GM23338 (cell line): Measurements from ENCODE around the gene NELFE.

ENCODE experiments used
- CREB1 ChIP-seq: fragments of 250-450 bp; sonication (Bioruptor Pico); IDR thresholded peaks from 2 replicates; pipeline ENCODE4 v1.5.0; 2020; ENCODE audit warnings: low read depth, mild to moderate bottlenecking, moderate library complexity
- EZH2 ChIP-seq: fragments of 200-600 bp; sonication (generic); IDR thresholded peaks from one replicate; pipeline ENCODE4 v1.8.0; 2017; ENCODE audit warnings: antibody characterized with exemption, mild to moderate bottlenecking, low read depth; ENCODE audit not compliant: unreplicated experiment
- EZH2phosphoT487 ChIP-seq: fragments of 200-600 bp; sonication (generic); IDR thresholded peaks from one replicate; pipeline ENCODE4 v1.8.1; 2018; ENCODE audit warnings: antibody characterized with exemption; ENCODE audit not compliant: unreplicated experiment
- JUNB ChIP-seq: IDR thresholded peaks from one replicate; pipeline ENCODE4 v1.6.1; 2016; ENCODE audit warnings: antibody characterized with exemption; ENCODE audit not compliant: unreplicated experiment
- NANOG ChIP-seq: IDR thresholded peaks from 2 replicates; pipeline ENCODE4 v1.6.1; 2016; ENCODE audit warnings: antibody characterized with exemption, borderline replicate concordance
- POLR2AphosphoS5 ChIP-seq: IDR thresholded peaks from 2 replicates; pipeline ENCODE4 v1.6.1; 2016; ENCODE audit warnings: antibody characterized with exemption, low read depth
- STAT1 ChIP-seq: IDR thresholded peaks from one replicate; pipeline ENCODE4 v1.6.1; 2016; ENCODE audit warnings: antibody characterized with exemption; ENCODE audit not compliant: unreplicated experiment
- ZNF114 ChIP-seq: fragments of 250-450 bp; sonication (Bioruptor Pico); IDR thresholded peaks from 2 replicates; pipeline ENCODE4 v1.5.0; 2020; ENCODE audit warnings: mild to moderate bottlenecking, moderate library complexity
- ZNF331 ChIP-seq: fragments of 250-450 bp; sonication (Bioruptor Pico); IDR thresholded peaks from 2 replicates; pipeline ENCODE4 v1.5.0; 2020; ENCODE audit warnings: low read depth, mild to moderate bottlenecking, moderate library complexity
- TF ChIP-seq, protein P1 (sequence below), 2 experiments: fragments of 200-600 bp in 1 of 2; sonication (generic) in 1 of 2; conservative IDR thresholded peaks; 2 replicates each; pipeline versions ENCODE4 v1.5.1 to v1.6.1; 2016 to 2017; ENCODE audit warnings: antibody characterized with exemption in 2 of 2, low read depth in 2 of 2, mild to moderate bottlenecking in 2 of 2, moderate library complexity in 1 of 2
- TF ChIP-seq, protein P2 (sequence below): IDR thresholded peaks from one replicate; pipeline ENCODE4 v1.6.1; 2018; ENCODE audit warnings: antibody characterized with exemption; ENCODE audit not compliant: unreplicated experiment
- TF ChIP-seq, protein P3 (sequence below): IDR thresholded peaks from 2 replicates; pipeline ENCODE4 v1.6.1; 2016; ENCODE audit warnings: antibody characterized with exemption
- TF ChIP-seq, protein P4 (sequence below): fragments of 250-450 bp; sonication (Bioruptor Pico); IDR thresholded peaks from 2 replicates; pipeline ENCODE4 v1.5.0; 2020; ENCODE audit warnings: mild to moderate bottlenecking, moderate library complexity

DNA sequence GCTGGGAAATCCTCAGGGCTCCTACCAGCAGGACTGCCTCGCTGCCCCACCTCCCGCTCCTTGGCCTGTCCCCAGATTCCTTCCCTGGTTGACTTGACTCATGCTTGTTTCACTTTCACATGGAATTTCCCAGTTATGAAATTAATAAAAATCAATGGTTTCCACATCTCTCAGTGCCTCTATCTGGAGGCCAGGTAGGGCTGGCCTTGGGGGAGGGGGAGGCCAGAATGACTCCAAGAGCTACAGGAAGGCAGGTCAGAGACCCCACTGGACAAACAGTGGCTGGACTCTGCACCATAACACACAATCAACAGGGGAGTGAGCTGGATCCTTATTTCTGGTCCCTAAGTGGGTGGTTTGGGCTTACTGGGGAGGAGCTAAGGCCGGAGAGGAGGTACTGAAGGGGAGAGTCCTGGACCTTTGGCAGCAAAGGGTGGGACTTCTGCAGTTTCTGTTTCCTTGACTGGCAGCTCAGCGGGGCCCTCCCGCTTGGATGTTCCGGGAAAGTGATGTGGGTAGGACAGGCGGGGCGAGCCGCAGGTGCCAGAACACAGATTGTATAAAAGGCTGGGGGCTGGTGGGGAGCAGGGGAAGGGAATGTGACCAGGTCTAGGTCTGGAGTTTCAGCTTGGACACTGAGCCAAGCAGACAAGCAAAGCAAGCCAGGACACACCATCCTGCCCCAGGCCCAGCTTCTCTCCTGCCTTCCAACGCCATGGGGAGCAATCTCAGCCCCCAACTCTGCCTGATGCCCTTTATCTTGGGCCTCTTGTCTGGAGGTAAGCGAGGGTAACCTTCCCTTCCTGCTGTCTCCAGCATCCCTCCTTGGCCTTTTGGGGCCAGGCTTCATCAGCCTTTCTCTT is 13.0 kb downstream of the NELFE start, which contains the start of gene CFB:
- TF ChIP-seq, protein P1, sequence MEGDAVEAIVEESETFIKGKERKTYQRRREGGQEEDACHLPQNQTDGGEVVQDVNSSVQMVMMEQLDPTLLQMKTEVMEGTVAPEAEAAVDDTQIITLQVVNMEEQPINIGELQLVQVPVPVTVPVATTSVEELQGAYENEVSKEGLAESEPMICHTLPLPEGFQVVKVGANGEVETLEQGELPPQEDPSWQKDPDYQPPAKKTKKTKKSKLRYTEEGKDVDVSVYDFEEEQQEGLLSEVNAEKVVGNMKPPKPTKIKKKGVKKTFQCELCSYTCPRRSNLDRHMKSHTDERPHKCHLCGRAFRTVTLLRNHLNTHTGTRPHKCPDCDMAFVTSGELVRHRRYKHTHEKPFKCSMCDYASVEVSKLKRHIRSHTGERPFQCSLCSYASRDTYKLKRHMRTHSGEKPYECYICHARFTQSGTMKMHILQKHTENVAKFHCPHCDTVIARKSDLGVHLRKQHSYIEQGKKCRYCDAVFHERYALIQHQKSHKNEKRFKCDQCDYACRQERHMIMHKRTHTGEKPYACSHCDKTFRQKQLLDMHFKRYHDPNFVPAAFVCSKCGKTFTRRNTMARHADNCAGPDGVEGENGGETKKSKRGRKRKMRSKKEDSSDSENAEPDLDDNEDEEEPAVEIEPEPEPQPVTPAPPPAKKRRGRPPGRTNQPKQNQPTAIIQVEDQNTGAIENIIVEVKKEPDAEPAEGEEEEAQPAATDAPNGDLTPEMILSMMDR (conservative IDR thresholded peaks at IDR 0.05; ENCODE audit: low read depth in 2 of 2), result no peak
- TF ChIP-seq EZH2phosphoT487, result no peak
- no peak for TF ChIP-seq POLR2AphosphoS5
- no peak for TF ChIP-seq CREB1 (CRISPR knock-in tag)
- TF ChIP-seq STAT1, result no peak
- TF ChIP-seq, protein P2, sequence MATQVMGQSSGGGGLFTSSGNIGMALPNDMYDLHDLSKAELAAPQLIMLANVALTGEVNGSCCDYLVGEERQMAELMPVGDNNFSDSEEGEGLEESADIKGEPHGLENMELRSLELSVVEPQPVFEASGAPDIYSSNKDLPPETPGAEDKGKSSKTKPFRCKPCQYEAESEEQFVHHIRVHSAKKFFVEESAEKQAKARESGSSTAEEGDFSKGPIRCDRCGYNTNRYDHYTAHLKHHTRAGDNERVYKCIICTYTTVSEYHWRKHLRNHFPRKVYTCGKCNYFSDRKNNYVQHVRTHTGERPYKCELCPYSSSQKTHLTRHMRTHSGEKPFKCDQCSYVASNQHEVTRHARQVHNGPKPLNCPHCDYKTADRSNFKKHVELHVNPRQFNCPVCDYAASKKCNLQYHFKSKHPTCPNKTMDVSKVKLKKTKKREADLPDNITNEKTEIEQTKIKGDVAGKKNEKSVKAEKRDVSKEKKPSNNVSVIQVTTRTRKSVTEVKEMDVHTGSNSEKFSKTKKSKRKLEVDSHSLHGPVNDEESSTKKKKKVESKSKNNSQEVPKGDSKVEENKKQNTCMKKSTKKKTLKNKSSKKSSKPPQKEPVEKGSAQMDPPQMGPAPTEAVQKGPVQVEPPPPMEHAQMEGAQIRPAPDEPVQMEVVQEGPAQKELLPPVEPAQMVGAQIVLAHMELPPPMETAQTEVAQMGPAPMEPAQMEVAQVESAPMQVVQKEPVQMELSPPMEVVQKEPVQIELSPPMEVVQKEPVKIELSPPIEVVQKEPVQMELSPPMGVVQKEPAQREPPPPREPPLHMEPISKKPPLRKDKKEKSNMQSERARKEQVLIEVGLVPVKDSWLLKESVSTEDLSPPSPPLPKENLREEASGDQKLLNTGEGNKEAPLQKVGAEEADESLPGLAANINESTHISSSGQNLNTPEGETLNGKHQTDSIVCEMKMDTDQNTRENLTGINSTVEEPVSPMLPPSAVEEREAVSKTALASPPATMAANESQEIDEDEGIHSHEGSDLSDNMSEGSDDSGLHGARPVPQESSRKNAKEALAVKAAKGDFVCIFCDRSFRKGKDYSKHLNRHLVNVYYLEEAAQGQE, result no peak
- no peak for TF ChIP-seq EZH2
- TF ChIP-seq ZNF114, result no peak
- TF ChIP-seq JUNB, result no peak
- TF ChIP-seq, protein P3, sequence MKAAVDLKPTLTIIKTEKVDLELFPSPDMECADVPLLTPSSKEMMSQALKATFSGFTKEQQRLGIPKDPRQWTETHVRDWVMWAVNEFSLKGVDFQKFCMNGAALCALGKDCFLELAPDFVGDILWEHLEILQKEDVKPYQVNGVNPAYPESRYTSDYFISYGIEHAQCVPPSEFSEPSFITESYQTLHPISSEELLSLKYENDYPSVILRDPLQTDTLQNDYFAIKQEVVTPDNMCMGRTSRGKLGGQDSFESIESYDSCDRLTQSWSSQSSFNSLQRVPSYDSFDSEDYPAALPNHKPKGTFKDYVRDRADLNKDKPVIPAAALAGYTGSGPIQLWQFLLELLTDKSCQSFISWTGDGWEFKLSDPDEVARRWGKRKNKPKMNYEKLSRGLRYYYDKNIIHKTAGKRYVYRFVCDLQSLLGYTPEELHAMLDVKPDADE, result no peak
- TF ChIP-seq ZNF331 (CRISPR knock-in tag), result no peak
- no peak for TF ChIP-seq NANOG
- TF ChIP-seq, protein P4, sequence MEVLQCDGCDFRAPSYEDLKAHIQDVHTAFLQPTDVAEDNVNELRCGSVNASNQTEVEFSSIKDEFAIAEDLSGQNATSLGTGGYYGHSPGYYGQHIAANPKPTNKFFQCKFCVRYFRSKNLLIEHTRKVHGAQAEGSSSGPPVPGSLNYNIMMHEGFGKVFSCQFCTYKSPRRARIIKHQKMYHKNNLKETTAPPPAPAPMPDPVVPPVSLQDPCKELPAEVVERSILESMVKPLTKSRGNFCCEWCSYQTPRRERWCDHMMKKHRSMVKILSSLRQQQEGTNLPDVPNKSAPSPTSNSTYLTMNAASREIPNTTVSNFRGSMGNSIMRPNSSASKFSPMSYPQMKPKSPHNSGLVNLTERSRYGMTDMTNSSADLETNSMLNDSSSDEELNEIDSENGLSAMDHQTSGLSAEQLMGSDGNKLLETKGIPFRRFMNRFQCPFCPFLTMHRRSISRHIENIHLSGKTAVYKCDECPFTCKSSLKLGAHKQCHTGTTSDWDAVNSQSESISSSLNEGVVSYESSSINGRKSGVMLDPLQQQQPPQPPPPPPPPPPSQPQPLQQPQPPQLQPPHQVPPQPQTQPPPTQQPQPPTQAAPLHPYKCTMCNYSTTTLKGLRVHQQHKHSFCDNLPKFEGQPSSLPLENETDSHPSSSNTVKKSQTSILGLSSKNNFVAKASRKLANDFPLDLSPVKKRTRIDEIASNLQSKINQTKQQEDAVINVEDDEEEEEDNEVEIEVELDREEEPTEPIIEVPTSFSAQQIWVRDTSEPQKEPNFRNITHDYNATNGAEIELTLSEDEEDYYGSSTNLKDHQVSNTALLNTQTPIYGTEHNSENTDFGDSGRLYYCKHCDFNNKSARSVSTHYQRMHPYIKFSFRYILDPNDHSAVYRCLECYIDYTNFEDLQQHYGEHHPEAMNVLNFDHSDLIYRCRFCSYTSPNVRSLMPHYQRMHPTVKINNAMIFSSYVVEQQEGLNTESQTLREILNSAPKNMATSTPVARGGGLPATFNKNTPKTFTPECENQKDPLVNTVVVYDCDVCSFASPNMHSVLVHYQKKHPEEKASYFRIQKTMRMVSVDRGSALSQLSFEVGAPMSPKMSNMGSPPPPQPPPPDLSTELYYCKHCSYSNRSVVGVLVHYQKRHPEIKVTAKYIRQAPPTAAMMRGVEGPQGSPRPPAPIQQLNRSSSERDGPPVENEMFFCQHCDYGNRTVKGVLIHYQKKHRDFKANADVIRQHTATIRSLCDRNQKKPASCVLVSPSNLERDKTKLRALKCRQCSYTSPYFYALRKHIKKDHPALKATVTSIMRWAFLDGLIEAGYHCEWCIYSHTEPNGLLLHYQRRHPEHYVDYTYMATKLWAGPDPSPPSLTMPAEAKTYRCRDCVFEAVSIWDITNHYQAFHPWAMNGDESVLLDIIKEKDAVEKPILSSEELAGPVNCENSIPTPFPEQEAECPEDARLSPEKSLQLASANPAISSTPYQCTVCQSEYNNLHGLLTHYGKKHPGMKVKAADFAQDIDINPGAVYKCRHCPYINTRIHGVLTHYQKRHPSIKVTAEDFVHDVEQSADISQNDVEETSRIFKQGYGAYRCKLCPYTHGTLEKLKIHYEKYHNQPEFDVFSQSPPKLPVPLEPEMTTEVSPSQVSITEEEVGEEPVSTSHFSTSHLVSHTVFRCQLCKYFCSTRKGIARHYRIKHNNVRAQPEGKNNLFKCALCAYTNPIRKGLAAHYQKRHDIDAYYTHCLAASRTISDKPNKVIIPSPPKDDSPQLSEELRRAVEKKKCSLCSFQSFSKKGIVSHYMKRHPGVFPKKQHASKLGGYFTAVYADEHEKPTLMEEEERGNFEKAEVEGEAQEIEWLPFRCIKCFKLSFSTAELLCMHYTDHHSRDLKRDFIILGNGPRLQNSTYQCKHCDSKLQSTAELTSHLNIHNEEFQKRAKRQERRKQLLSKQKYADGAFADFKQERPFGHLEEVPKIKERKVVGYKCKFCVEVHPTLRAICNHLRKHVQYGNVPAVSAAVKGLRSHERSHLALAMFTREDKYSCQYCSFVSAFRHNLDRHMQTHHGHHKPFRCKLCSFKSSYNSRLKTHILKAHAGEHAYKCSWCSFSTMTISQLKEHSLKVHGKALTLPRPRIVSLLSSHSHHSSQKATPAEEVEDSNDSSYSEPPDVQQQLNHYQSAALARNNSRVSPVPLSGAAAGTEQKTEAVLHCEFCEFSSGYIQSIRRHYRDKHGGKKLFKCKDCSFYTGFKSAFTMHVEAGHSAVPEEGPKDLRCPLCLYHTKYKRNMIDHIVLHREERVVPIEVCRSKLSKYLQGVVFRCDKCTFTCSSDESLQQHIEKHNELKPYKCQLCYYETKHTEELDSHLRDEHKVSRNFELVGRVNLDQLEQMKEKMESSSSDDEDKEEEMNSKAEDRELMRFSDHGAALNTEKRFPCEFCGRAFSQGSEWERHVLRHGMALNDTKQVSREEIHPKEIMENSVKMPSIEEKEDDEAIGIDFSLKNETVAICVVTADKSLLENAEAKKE, result no peak
